GM12875 (cell line): Measurements from ENCODE around the gene LOX.

Experiments
- H3K4me3 ChIP-seq: one replicate; pipeline ENCODE4 v1.5.1; 2011; ENCODE audit warnings: low read depth, low read length, control low read depth
- TF ChIP-seq, protein P1 (sequence below): IDR thresholded peaks from 2 replicates; pipeline ENCODE4 v1.5.1; 2011; ENCODE audit warnings: low read depth, mild to moderate bottlenecking, control low read depth, inconsistent platforms, low read length, moderate library complexity, borderline replicate concordance; ENCODE audit not compliant: insufficient read depth

Gene LOX

DNA sequence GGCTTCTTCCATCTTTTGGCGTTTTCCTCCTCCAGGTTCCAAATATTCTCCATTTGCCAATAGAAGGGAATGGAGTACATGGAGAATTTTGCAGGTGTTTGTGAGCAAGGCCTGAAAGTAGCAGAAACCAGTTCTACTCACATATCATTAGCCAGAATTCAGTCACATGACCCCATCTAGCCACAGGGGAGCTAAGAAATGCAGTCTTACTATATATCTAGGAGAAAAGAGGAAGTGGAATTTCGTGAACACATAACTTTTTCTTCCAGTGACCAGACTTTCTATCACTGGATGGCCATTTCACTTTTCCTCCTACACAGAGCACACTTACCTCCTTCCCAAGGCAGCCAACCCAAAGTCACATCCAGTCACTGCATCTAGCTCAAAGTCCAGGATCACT is 55.1 kb downstream of the LOX start:
- H3K4me3 ChIP-seq: no peak overlapping the region
- TF ChIP-seq, protein P1, sequence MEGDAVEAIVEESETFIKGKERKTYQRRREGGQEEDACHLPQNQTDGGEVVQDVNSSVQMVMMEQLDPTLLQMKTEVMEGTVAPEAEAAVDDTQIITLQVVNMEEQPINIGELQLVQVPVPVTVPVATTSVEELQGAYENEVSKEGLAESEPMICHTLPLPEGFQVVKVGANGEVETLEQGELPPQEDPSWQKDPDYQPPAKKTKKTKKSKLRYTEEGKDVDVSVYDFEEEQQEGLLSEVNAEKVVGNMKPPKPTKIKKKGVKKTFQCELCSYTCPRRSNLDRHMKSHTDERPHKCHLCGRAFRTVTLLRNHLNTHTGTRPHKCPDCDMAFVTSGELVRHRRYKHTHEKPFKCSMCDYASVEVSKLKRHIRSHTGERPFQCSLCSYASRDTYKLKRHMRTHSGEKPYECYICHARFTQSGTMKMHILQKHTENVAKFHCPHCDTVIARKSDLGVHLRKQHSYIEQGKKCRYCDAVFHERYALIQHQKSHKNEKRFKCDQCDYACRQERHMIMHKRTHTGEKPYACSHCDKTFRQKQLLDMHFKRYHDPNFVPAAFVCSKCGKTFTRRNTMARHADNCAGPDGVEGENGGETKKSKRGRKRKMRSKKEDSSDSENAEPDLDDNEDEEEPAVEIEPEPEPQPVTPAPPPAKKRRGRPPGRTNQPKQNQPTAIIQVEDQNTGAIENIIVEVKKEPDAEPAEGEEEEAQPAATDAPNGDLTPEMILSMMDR: no peak

DNA sequence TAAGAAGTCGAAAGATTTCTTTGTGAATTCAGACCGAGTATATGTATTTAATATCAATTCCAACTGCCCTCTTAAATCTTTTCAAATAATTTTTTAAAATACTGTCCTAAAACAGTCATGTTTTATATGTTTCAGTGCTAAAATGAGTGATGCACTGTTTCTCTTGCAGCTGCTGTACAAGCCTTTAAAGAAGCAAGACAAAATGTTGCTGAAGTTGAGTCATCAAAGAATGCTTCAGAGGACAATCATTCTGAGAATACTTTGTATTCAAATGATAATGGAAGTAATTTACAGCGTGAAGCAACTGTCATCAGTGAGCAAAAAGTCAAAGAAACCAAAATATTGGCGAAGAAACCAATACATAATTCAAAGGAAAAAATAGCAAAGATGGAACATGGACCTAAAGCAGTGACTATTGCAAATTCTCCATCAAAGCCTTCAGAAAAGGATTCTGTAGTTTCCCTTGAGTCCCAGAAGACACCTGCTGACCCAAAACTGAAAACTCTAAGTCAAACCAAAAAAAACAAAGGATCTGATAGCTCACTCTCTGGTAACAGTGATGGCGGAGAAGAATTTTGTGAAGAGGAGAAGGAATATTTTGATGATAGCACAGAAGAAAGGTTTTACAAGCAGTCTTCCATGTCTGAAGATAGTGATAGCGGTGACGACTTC is 58.0 kb downstream of the LOX start:
- TF ChIP-seq, protein P1: no peak
- no peak overlapping the region for H3K4me3 ChIP-seq

DNA sequence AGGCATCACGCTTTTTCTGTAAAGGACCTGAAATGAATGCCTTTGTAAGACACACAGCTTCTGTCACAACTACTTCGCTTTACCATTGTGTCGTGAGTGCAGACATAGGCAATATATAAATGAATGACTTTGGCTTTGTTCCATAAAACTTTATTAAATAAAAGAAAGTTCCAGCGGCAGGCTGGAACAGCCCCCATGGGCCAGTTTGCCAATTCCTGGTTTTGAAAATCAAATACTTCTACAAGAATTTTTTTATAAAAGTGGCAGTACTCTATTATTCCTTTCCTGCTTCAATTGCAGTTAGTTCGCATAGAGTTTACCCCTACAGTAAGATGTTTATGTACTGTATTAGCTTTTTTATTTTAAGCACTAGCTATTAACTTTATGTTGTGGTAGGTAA is 62.6 kb downstream of the LOX start:
- H3K4me3 ChIP-seq: no peak overlapping the region
- TF ChIP-seq, protein P1: no peak

DNA sequence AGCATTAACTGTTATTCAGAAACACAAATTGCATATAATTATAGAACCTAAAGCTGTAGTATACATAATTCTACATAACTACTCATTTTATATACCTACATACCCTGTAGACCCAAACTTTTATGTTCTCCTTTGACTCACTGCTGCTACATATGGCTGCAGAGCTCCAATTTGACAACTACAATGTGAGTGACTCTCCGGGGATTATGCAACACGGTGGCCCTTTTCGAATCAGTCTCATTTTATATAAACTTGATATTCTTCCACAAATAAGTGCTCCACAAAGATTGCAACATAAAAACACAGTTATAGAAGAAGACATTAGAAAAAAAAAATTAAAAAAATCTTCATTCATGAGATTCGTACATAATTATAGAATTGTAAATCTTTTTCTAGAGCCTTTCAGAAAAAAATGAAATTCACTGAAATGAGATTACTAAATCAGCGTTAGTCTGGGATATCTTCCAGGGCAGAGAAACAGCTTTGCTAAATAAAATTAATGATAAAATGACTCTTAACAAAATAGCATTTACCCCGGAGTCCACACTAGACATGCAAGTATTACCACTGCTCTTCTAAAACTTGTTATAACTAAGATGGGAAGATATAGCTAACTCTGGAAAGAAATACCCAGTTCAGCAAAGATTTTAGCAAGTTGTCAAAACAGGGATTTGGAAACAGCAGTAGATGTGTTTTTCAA is 63.7 kb downstream of the LOX start:
- no peak overlapping the region for H3K4me3 ChIP-seq
- TF ChIP-seq, protein P1: no peak
